IMR-90 (cell line): ENCODE measurements around the gene MGLL. TPM values are rescaled to one million over a fixed set of nuclear protein-coding genes. Genes with fewer than 3 reads are reported as not detected.

Source experiments
- ATAC-seq: fragments of 200-7000 bp; cut with Tn5 transposase; 2 replicates; pipeline ENCODE4 v1.9.1; 2020; ENCODE audit warnings: low read depth, mild to moderate bottlenecking, moderate library complexity
- BruUV-seq: library from RNA; stranded (reverse); fragments of 400-500 nt; replicated peaks from 2 replicates; lab custom pipeline; 2021; lab: Mats Ljungman, UMichigan
- CTCF ChIA-PET: fragments of 300-600 bp; formaldehyde crosslinking; extraction: SDS; loops from one replicate; lab custom pipeline; 2021; ENCODE audit warnings: antibody characterized with exemption; lab: Yijun Ruan, JAX
- POLR2A ChIA-PET: fragments of 300-600 bp; sonication (Branson Sonifier 250); formaldehyde crosslinking; loops from one replicate; lab custom pipeline; 2022; ENCODE audit warnings: antibody characterized with exemption; ENCODE audit not compliant: unreplicated experiment; lab: Charles Lee
- DNase-seq: peaks from one replicate; pipeline ENCODE4 v3.0.0; 2013
- H2AFZ ChIP-seq: replicated peaks from 2 replicates; pipeline ENCODE3; 2013; ENCODE audit warnings: low read length, mild to moderate bottlenecking; ENCODE audit not compliant: poor library complexity
- H2AK5ac ChIP-seq: 2 replicates; pipeline ENCODE4 v1.6.1; 2013; ENCODE audit warnings: low read depth, low read length, inconsistent platforms
- H2AK9ac ChIP-seq: replicated peaks from 2 replicates; pipeline ENCODE3; 2013; ENCODE audit warnings: mild to moderate bottlenecking, low read depth, low read length, moderate library complexity; ENCODE audit not compliant: poor library complexity
- H2BK120ac ChIP-seq: 2 replicates; pipeline ENCODE4 v1.6.1; 2013; ENCODE audit warnings: low read depth, low read length, inconsistent platforms
- H2BK15ac ChIP-seq: 3 replicates; pipeline ENCODE4 v1.6.1; 2013; ENCODE audit warnings: low read depth, low read length, inconsistent platforms
- H2BK20ac ChIP-seq: 2 replicates; pipeline ENCODE4 v1.6.1; 2013; ENCODE audit warnings: low read depth, mild to moderate bottlenecking, inconsistent platforms, low read length, moderate library complexity
- H2BK5ac ChIP-seq: 2 replicates; pipeline ENCODE4 v1.6.1; 2013; ENCODE audit warnings: mild to moderate bottlenecking, low read depth, low read length, inconsistent platforms; ENCODE audit not compliant: poor library complexity, severe bottlenecking
- H3K14ac ChIP-seq: replicated peaks from 2 replicates; pipeline ENCODE4 v1.6.1; 2013; ENCODE audit warnings: low read depth, low read length, inconsistent platforms
- H3K18ac ChIP-seq: 2 replicates; pipeline ENCODE4 v1.6.1; 2013; ENCODE audit warnings: low read depth, low read length, control low read depth
- H3K23ac ChIP-seq: 2 replicates; pipeline ENCODE4 v1.6.1; 2013; ENCODE audit warnings: low read depth, low read length, inconsistent platforms
- H3K27ac ChIP-seq: 2 replicates; pipeline ENCODE4 v1.5.1; 2013; ENCODE audit warnings: mild to moderate bottlenecking, control low read depth, low read length; ENCODE audit not compliant: insufficient read depth
- H3K27me3 ChIP-seq: 2 replicates; pipeline ENCODE4 v1.6.1; 2013; ENCODE audit warnings: low read length; ENCODE audit not compliant: control insufficient read depth, insufficient read depth
- H3K36me3 ChIP-seq: 2 replicates; pipeline ENCODE4 v1.6.1; 2013; ENCODE audit warnings: low read length, mixed read lengths; ENCODE audit not compliant: control insufficient read depth, insufficient read depth
- H3K4ac ChIP-seq: 2 replicates; pipeline ENCODE4 v1.6.1; 2013; ENCODE audit warnings: low read depth, low read length, inconsistent platforms
- H3K4me1 ChIP-seq: 2 replicates; pipeline ENCODE4 v1.6.1; 2013; ENCODE audit warnings: low read length, mixed read lengths; ENCODE audit not compliant: control insufficient read depth, insufficient read depth
- H3K4me2 ChIP-seq: 2 replicates; pipeline ENCODE4 v1.6.1; 2013; ENCODE audit warnings: low read depth, mild to moderate bottlenecking, control low read depth, low read length, moderate library complexity
- H3K4me3 ChIP-seq: 2 replicates; pipeline ENCODE4 v1.5.1; 2013; ENCODE audit warnings: low read depth, mild to moderate bottlenecking, control low read depth, low read length, moderate library complexity; ENCODE audit not compliant: insufficient read depth
- H3K56ac ChIP-seq: 2 replicates; pipeline ENCODE4 v1.6.1; 2013; ENCODE audit warnings: low read length, inconsistent platforms; ENCODE audit not compliant: insufficient read depth; ENCODE audit errors: extremely low read depth
- H3K79me1 ChIP-seq, 2 experiments: 2 replicates each; pipeline ENCODE4 v1.6.1; 2013; ENCODE audit warnings: low read length in 2 of 2, inconsistent platforms in 1 of 2, low read depth in 1 of 2
- H3K9ac ChIP-seq: 2 replicates; pipeline ENCODE4 v1.6.1; 2013; ENCODE audit warnings: low read depth, low read length, control low read depth
- H3K9me1 ChIP-seq: 2 replicates; pipeline ENCODE4 v1.6.1; 2013; ENCODE audit warnings: low read length, inconsistent platforms; ENCODE audit not compliant: insufficient read depth
- H3K9me3 ChIP-seq: 2 replicates; pipeline ENCODE4 v1.6.1; 2013; ENCODE audit warnings: low read length; ENCODE audit not compliant: control insufficient read depth, insufficient read depth
- H4K20me1 ChIP-seq: 2 replicates; pipeline ENCODE4 v1.6.1; 2013; ENCODE audit warnings: low read length, inconsistent platforms; ENCODE audit not compliant: insufficient read depth
- H4K5ac ChIP-seq: 2 replicates; pipeline ENCODE4 v1.6.1; 2013; ENCODE audit warnings: mild to moderate bottlenecking, low read depth, low read length, control low read depth
- H4K8ac ChIP-seq, 2 experiments: 2 replicates each; pipeline ENCODE4 v1.6.1; 2013; ENCODE audit warnings: low read depth in 2 of 2, low read length in 2 of 2, control low read depth in 1 of 2, inconsistent platforms in 1 of 2
- H4K91ac ChIP-seq: 2 replicates; pipeline ENCODE4 v1.6.1; 2013; ENCODE audit warnings: low read depth, low read length, inconsistent platforms; ENCODE audit not compliant: insufficient read depth
- RAD21 ChIP-seq: IDR thresholded peaks from 2 replicates; pipeline ENCODE4 v1.6.1; 2012; ENCODE audit warnings: low read length, improper control_type of control experiment
- WGBS, 2 experiments: methylation state at CpG; one replicate each; pipeline versions ENCODE4 v1.1.5 to v1.1.7; 2013; ENCODE audit warnings: missing lambda C conversion rate in 2 of 2; ENCODE audit not compliant: insufficient read length in 1 of 2; ENCODE audit errors: extremely low coverage in 2 of 2; 5-methylcytosine and 5-hydroxymethylcytosine counted together
- dilution Hi-C: fragments of 300-500 bp; cut with HindIII; formaldehyde crosslinking; loops from one replicate; pipeline ENCODE4 v1.14.3; 2018; ENCODE audit warnings: low sequenced_read_pairs; ENCODE audit not compliant: unreplicated experiment
- in situ Hi-C: fragments of 300-500 bp; cut with MboI; formaldehyde crosslinking; loops from 3 replicates; pipeline ENCODE4 v1.14.3; 2019; ENCODE audit warnings: low sequenced_read_pairs, inconsistent platforms, mixed read lengths
- intact Hi-C: fragments of 100-400 bp; cut with micrococcal nuclease; formaldehyde crosslinking; loops from 2 replicates; pipeline ENCODE4 v1.10.0; 2022
- polyA plus RNA-seq, 3 experiments: library from polyadenylated mRNA; depleted of rRNA; stranded (reverse); fragments of >200 nt; gene quantifications; 2 replicates each; pipeline ENCODE4 v1.2.3, GENCODE V29; 2012; ENCODE audit warnings: low replicate concordance in 1 of 3
- total RNA-seq: library from RNA; depleted of rRNA; stranded (reverse); fragments of >200 nt; gene quantifications from 2 replicates; pipeline ENCODE4 v1.2.3, GENCODE V29; 2012
- TF ChIP-seq, protein P1 (sequence below): fragments of 150-350 bp; IDR thresholded peaks from 2 replicates; pipeline ENCODE4 v1.6.1; 2016; ENCODE audit warnings: low read depth, mild to moderate bottlenecking, low read length, moderate library complexity, borderline replicate concordance

The MGLL gene
- total and polyA plus RNA-seq, 2 of the 4 experiments (the other 2 are of a cell fraction) = 23.7 to 60.6 TPM

DNA sequence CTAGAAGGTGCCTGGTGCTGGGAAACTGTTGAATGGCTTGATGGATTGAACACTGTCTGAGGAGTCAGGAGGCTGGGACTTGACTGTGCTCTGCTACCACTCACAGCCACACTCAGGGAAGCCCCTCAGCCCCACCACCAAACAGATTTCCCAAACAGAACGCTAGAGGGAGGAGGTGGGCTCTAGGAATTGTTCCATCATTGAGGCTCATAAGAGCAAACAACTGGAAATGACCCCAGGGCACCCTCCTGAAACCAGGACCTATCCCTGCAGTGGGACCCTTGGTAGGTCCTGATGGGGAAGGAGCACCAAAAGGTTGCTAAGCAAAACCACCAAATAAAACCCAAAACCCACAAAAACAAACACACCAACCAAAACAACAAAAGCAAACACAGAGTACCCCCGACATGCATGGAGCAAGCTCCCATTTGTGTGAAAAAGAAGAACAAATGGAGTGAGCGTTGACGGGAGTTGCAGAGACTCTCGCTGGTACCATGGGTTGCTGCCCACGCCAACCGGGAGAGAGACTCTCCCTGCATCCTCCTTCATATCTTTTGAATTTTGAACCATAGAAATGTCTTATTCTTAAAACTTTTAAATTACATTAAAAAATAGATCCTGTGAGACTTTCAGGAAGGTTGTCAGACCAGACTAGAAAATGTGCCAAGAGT lies 103.9 kb downstream of the MGLL start:
- intact Hi-C loops (no loop called here), in situ Hi-C loops (no loop called here), dilution Hi-C loops (no loop called here)
- H2AFZ ChIP-seq = no peak overlapping the region
- no peak overlapping the region for H3K56ac ChIP-seq
- no peak for ATAC-seq
- no peaks in the 10 kb centered on the region for H4K20me1 ChIP-seq
- H4K8ac ChIP-seq = no peak overlapping the region
- H3K27ac ChIP-seq = no peak overlapping the region
- H2BK20ac ChIP-seq = no peak overlapping the region
- no peak for DNase-seq
- ChIA-PET POLR2A (no interaction called here), CTCF (no interaction called here)
- H2BK5ac ChIP-seq = no peak overlapping the region
- H2BK120ac ChIP-seq = no peak overlapping the region
- no peaks in the 10 kb centered on the region for H3K9me3 ChIP-seq
- TF ChIP-seq RAD21 = peak; percentile 15; the same call in 1 of the 2 replicates
- TF ChIP-seq, protein P1, sequence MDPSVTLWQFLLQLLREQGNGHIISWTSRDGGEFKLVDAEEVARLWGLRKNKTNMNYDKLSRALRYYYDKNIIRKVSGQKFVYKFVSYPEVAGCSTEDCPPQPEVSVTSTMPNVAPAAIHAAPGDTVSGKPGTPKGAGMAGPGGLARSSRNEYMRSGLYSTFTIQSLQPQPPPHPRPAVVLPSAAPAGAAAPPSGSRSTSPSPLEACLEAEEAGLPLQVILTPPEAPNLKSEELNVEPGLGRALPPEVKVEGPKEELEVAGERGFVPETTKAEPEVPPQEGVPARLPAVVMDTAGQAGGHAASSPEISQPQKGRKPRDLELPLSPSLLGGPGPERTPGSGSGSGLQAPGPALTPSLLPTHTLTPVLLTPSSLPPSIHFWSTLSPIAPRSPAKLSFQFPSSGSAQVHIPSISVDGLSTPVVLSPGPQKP = no peak
- H2BK15ac ChIP-seq = no peak overlapping the region
- no peak overlapping the region for H3K4ac ChIP-seq
- no peak overlapping the region for H3K14ac ChIP-seq
- H3K23ac ChIP-seq = no peak overlapping the region
- H3K4me2 ChIP-seq = no peak overlapping the region
- H3K4me3 ChIP-seq = no peak overlapping the region
- H3K9me1 ChIP-seq = peaks cover 6% of the 10 kb centered on the region; the same call in 1 of the 2 replicates
- no peak overlapping the region for H3K18ac ChIP-seq
- H3K79me1 ChIP-seq = peaks cover 0 to 47% of the 10 kb centered on the region in 2 experiments; a peak in 2 of 4 replicates
- H2AK9ac ChIP-seq = no peak overlapping the region
- BruUV-seq = no TSS peak
- peaks cover 20% of the 10 kb centered on the region for H3K36me3 ChIP-seq
- H3K27me3 ChIP-seq = no peaks in the 10 kb centered on the region
- no CpG with 5 or more reads among the region's 7 CpGs for WGBS, 2 experiments
- H2AK5ac ChIP-seq = no peak overlapping the region
- H4K5ac ChIP-seq = no peak overlapping the region
- no peak overlapping the region for H4K91ac ChIP-seq
- peaks cover 6% of the 10 kb centered on the region; the same call in 1 of the 2 replicates for H3K4me1 ChIP-seq
- H3K9ac ChIP-seq = no peak overlapping the region
